HL-60 (cell line): ENCODE measurements around the gene PLEKHO1.

Experiments used
- GABPA ChIP-seq: IDR thresholded peaks from 2 replicates; pipeline ENCODE4 v1.6.1; 2012; ENCODE audit warnings: low read depth
- POLR2AphosphoS5 ChIP-seq: IDR thresholded peaks from 2 replicates; pipeline ENCODE4 v1.6.1; 2012; ENCODE audit warnings: low read depth
- SPI1 ChIP-seq: IDR thresholded peaks from 2 replicates; pipeline ENCODE4 v1.6.1; 2012; ENCODE audit warnings: low read depth, mild to moderate bottlenecking, borderline replicate concordance
- TF ChIP-seq, protein P1 (sequence below): IDR thresholded peaks from one replicate; pipeline ENCODE4 v1.5.1; 2011; ENCODE audit warnings: low read length, control low read depth, inconsistent platforms; ENCODE audit not compliant: insufficient read depth
- TF ChIP-seq, protein P2 (sequence below): IDR thresholded peaks from 2 replicates; pipeline ENCODE4 v1.6.1; 2012; ENCODE audit warnings: low read depth; ENCODE audit not compliant: insufficient replicate concordance

DNA sequence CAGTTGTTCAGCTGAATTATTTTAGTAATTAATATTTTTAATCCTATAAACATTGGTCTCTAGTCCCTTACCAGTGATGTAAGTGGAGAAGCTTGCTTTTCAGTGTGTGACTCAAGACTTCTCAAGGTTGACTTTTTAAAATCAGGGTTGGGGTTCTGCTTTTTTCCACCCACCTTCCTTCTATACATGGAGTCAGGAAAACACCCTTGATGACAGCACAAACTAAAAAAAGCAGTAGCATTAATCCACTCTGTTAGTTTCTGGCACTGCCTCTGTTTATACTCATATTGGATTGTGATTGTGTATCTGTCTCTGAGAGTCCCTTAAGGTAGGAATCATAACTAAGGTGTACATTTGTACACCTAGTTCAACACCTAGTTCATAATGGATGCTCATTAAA is 8.3 kb upstream of the PLEKHO1 start:
- TF ChIP-seq, protein P1, sequence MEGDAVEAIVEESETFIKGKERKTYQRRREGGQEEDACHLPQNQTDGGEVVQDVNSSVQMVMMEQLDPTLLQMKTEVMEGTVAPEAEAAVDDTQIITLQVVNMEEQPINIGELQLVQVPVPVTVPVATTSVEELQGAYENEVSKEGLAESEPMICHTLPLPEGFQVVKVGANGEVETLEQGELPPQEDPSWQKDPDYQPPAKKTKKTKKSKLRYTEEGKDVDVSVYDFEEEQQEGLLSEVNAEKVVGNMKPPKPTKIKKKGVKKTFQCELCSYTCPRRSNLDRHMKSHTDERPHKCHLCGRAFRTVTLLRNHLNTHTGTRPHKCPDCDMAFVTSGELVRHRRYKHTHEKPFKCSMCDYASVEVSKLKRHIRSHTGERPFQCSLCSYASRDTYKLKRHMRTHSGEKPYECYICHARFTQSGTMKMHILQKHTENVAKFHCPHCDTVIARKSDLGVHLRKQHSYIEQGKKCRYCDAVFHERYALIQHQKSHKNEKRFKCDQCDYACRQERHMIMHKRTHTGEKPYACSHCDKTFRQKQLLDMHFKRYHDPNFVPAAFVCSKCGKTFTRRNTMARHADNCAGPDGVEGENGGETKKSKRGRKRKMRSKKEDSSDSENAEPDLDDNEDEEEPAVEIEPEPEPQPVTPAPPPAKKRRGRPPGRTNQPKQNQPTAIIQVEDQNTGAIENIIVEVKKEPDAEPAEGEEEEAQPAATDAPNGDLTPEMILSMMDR = no peak
- TF ChIP-seq POLR2AphosphoS5 (no peak), SPI1 (no peak), GABPA (no peak)
- TF ChIP-seq, protein P2, sequence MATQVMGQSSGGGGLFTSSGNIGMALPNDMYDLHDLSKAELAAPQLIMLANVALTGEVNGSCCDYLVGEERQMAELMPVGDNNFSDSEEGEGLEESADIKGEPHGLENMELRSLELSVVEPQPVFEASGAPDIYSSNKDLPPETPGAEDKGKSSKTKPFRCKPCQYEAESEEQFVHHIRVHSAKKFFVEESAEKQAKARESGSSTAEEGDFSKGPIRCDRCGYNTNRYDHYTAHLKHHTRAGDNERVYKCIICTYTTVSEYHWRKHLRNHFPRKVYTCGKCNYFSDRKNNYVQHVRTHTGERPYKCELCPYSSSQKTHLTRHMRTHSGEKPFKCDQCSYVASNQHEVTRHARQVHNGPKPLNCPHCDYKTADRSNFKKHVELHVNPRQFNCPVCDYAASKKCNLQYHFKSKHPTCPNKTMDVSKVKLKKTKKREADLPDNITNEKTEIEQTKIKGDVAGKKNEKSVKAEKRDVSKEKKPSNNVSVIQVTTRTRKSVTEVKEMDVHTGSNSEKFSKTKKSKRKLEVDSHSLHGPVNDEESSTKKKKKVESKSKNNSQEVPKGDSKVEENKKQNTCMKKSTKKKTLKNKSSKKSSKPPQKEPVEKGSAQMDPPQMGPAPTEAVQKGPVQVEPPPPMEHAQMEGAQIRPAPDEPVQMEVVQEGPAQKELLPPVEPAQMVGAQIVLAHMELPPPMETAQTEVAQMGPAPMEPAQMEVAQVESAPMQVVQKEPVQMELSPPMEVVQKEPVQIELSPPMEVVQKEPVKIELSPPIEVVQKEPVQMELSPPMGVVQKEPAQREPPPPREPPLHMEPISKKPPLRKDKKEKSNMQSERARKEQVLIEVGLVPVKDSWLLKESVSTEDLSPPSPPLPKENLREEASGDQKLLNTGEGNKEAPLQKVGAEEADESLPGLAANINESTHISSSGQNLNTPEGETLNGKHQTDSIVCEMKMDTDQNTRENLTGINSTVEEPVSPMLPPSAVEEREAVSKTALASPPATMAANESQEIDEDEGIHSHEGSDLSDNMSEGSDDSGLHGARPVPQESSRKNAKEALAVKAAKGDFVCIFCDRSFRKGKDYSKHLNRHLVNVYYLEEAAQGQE = no peak
